Stimulated activated CD4-positive, alpha-beta T cell treated with anti-CD3 and anti-CD28 coated beads, Interleukin-1b, Interleukin-23, amount 100 ng/mL, for 24 hours (primary cell): ENCODE data around the gene OAS1.

ENCODE experiments used
- DNase-seq, 4 experiments: peaks; one replicate each; pipeline ENCODE4 v3.0.0-alpha.2; 2020; ENCODE audit warnings: low read depth in 4 of 4, low spot score in 1 of 4

OAS1 gene

GRCh38 chr12:112964915-112965314 lies 58.2 kb downstream of the OAS1 start:
- DNase-seq = no peak

- DNase-seq = no peak
Measured at GRCh38 chr12:112965643-112966042, 58.9 kb downstream of the OAS1 start.

DNA sequence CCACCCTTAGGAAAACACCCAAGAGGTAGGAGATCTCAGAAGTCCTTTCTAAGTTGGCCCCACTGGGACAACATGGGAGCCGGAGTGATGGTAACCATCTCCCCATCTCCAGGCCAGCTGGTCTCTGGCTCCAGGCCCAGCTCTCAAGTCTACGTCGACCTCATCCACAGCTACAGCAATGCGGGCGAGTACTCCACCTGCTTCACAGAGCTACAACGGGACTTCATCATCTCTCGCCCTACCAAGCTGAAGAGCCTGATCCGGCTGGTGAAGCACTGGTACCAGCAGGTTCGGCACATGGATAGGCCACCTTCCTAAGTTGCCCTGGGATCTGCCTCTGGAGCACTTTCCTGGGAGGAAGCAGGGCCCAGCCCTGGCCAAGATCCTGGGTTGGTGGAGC lies 60.5 kb downstream of the OAS1 start:
- no peak for DNase-seq

DNA sequence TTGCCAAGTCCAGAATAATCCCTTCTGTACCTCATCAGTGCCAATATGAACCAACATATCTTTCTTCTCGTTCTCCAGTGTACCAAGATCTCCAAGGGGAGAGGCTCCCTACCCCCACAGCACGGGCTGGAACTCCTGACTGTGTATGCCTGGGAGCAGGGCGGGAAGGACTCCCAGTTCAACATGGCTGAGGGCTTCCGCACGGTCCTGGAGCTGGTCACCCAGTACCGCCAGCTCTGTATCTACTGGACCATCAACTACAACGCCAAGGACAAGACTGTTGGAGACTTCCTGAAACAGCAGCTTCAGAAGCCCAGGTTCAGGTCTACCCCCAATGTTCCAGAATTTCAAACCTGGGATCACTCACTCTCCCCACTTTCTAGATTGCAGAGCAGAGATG lies 61.1 kb downstream of the OAS1 start:
- DNase-seq = no peak
